CD4-positive, alpha-beta T cell treated with Interleukin-10 for 1 hour (primary cell): ENCODE measurements around the gene RASGRF1.

ENCODE experiments used
- DNase-seq: peaks from one replicate; pipeline ENCODE4 v3.0.0-alpha.2; 2020

The RASGRF1 gene

GRCh38 chr15:79065706-79066376 is 24.7 kb downstream of the RASGRF1 start:
- no peak for DNase-seq

GRCh38 chr15:79065361-79065705 is 25.2 kb downstream of the RASGRF1 start:
- no peak for DNase-seq

GRCh38 chr15:79064496-79064895 is 26.1 kb downstream of the RASGRF1 start:
- no peak for DNase-seq

- DNase-seq: no peak
Measured at GRCh38 chr15:79060175-79060574, 30.4 kb downstream of the RASGRF1 start.

GRCh38 chr15:79059081-79059572 is 31.5 kb downstream of the RASGRF1 start:
- DNase-seq: no peak

GRCh38 chr15:79058260-79058850 is 32.2 kb downstream of the RASGRF1 start:
- no peak for DNase-seq

- DNase-seq: no peak
Measured at GRCh38 chr15:79057050-79057449, 33.5 kb downstream of the RASGRF1 start.

- DNase-seq: no peak
Measured at GRCh38 chr15:79054350-79054749, 36.2 kb downstream of the RASGRF1 start.

GRCh38 chr15:79053894-79054293 is 36.7 kb downstream of the RASGRF1 start:
- no peak for DNase-seq

GRCh38 chr15:79051941-79052731 is 38.4 kb downstream of the RASGRF1 start:
- no peak for DNase-seq

GRCh38 chr15:79051029-79051428 is 39.6 kb downstream of the RASGRF1 start:
- no peak for DNase-seq

- DNase-seq: no peak
Measured at GRCh38 chr15:79050341-79050740, 40.2 kb downstream of the RASGRF1 start.

GRCh38 chr15:79049416-79049815 is 41.2 kb downstream of the RASGRF1 start:
- DNase-seq: no peak

GRCh38 chr15:79047676-79048439 is 42.7 kb downstream of the RASGRF1 start:
- DNase-seq: no peak

- no peak for DNase-seq
Measured at GRCh38 chr15:79046691-79047404, 43.7 kb downstream of the RASGRF1 start.

GRCh38 chr15:79045041-79045440 is 45.5 kb downstream of the RASGRF1 start:
- DNase-seq: no peak

GRCh38 chr15:79042213-79042928 is 48.2 kb downstream of the RASGRF1 start:
- no peak for DNase-seq

- no peak for DNase-seq
Measured at GRCh38 chr15:79041601-79042168, 48.9 kb downstream of the RASGRF1 start.

GRCh38 chr15:79037848-79038247 is 52.7 kb downstream of the RASGRF1 start:
- no peak for DNase-seq

- DNase-seq: no peak
Measured at GRCh38 chr15:79036323-79036722, 54.3 kb downstream of the RASGRF1 start.

GRCh38 chr15:79035814-79036213 is 54.8 kb downstream of the RASGRF1 start:
- no peak for DNase-seq
